GM23338 (cell line): ENCODE data around the gene FLNB. TPM values are rescaled to one million over a fixed set of nuclear protein-coding genes. Genes with fewer than 3 reads are reported as not detected.
A peak's percentile ranks its signal among the peaks of the same experiment; 100 is the strongest.

Experiments
- ATAC-seq: fragments of 200-7000 bp; cut with Tn5 transposase; 3 replicates; pipeline ENCODE4 v1.9.1; 2020
- DNase-seq: peaks from one replicate; pipeline ENCODE4 v3.0.0-alpha.2; 2015; ENCODE audit warnings: low spot score
- H2AFZ ChIP-seq: fragments of 200-600 bp; sonication (generic); 2 replicates; pipeline ENCODE4 v1.8.0; 2016; ENCODE audit warnings: antibody characterized with exemption, mild to moderate bottlenecking, moderate library complexity
- H3F3A ChIP-seq: fragments of 200-600 bp; sonication (generic); replicated peaks from 2 replicates; pipeline ENCODE4 v1.8.0; 2017; ENCODE audit warnings: antibody characterized with exemption, mixed run types, low read depth
- H3K27ac ChIP-seq: fragments of 200-600 bp; sonication (generic); 2 replicates; pipeline ENCODE4 v1.6.1; 2016; ENCODE audit warnings: low read depth
- H3K27me3 ChIP-seq: fragments of 200-600 bp; sonication (generic); 2 replicates; pipeline ENCODE4 v1.8.0; 2016; ENCODE audit warnings: mild to moderate bottlenecking, mixed run types, moderate library complexity; ENCODE audit not compliant: insufficient read depth
- H3K36me3 ChIP-seq: fragments of 200-600 bp; sonication (generic); 2 replicates; pipeline ENCODE4 v1.8.0; 2016; ENCODE audit warnings: mild to moderate bottlenecking; ENCODE audit not compliant: insufficient read depth
- H3K4me1 ChIP-seq: fragments of 200-600 bp; sonication (generic); 2 replicates; pipeline ENCODE4 v1.8.0; 2016; ENCODE audit warnings: mild to moderate bottlenecking, moderate library complexity; ENCODE audit not compliant: insufficient read depth
- H3K4me2 ChIP-seq: fragments of 200-600 bp; sonication (generic); 2 replicates; pipeline ENCODE4 v1.7.1; 2017; ENCODE audit warnings: mixed run types
- H3K4me3 ChIP-seq: fragments of 200-600 bp; sonication (generic); 2 replicates; pipeline ENCODE4 v1.6.1; 2016; ENCODE audit warnings: mixed run types
- H3K79me2 ChIP-seq: fragments of 200-600 bp; sonication (generic); replicated peaks from 2 replicates; pipeline ENCODE4 v1.8.0; 2017; ENCODE audit warnings: mild to moderate bottlenecking; ENCODE audit not compliant: insufficient read depth
- H3K9me2 ChIP-seq: fragments of 200-600 bp; sonication (generic); 2 replicates; pipeline ENCODE4 v1.8.0; 2017; ENCODE audit not compliant: insufficient read depth
- H4K20me1 ChIP-seq: fragments of 200-600 bp; sonication (generic); replicated peaks from 2 replicates; pipeline ENCODE4 v1.8.0; 2017; ENCODE audit warnings: mild to moderate bottlenecking; ENCODE audit not compliant: insufficient read depth
- H3K27ac Mint-ChIP-seq: 2 replicates; pipeline ENCODE4 v1.8.0; 2020; ENCODE audit warnings: inconsistent platforms, mild to moderate bottlenecking, moderate library complexity, mixed read lengths
- H3K27me3 Mint-ChIP-seq: 3 replicates; pipeline ENCODE4 v1.8.0; 2022; ENCODE audit warnings: low read depth, mild to moderate bottlenecking, moderate library complexity, mixed read lengths, inconsistent platforms; ENCODE audit not compliant: insufficient read depth, poor library complexity
- H3K36me3 Mint-ChIP-seq: 3 replicates; pipeline ENCODE4 v1.8.0; 2021; ENCODE audit warnings: low read depth, mild to moderate bottlenecking, inconsistent platforms, moderate library complexity, mixed read lengths
- H3K4me1 Mint-ChIP-seq: 3 replicates; pipeline ENCODE4 v1.8.0; 2020; ENCODE audit warnings: mild to moderate bottlenecking, inconsistent platforms, mixed read lengths
- H3K4me3 Mint-ChIP-seq: 3 replicates; pipeline ENCODE4 v1.8.0; 2021; ENCODE audit warnings: moderate library complexity, mild to moderate bottlenecking, inconsistent platforms, mixed read lengths
- H3K9me3 Mint-ChIP-seq: 3 replicates; pipeline ENCODE4 v1.8.0; 2020; ENCODE audit warnings: moderate library complexity, mild to moderate bottlenecking, inconsistent platforms, mixed read lengths
- CREB1 ChIP-seq: fragments of 250-450 bp; sonication (Bioruptor Pico); IDR thresholded peaks from 2 replicates; pipeline ENCODE4 v1.5.0; 2020; ENCODE audit warnings: low read depth, mild to moderate bottlenecking, moderate library complexity
- EZH2 ChIP-seq: fragments of 200-600 bp; sonication (generic); IDR thresholded peaks from one replicate; pipeline ENCODE4 v1.8.0; 2017; ENCODE audit warnings: antibody characterized with exemption, mild to moderate bottlenecking, low read depth; ENCODE audit not compliant: unreplicated experiment
- EZH2phosphoT487 ChIP-seq: fragments of 200-600 bp; sonication (generic); IDR thresholded peaks from one replicate; pipeline ENCODE4 v1.8.1; 2018; ENCODE audit warnings: antibody characterized with exemption; ENCODE audit not compliant: unreplicated experiment
- JUNB ChIP-seq: IDR thresholded peaks from one replicate; pipeline ENCODE4 v1.6.1; 2016; ENCODE audit warnings: antibody characterized with exemption; ENCODE audit not compliant: unreplicated experiment
- NANOG ChIP-seq: IDR thresholded peaks from 2 replicates; pipeline ENCODE4 v1.6.1; 2016; ENCODE audit warnings: antibody characterized with exemption, borderline replicate concordance
- POLR2AphosphoS5 ChIP-seq: IDR thresholded peaks from 2 replicates; pipeline ENCODE4 v1.6.1; 2016; ENCODE audit warnings: antibody characterized with exemption, low read depth
- STAT1 ChIP-seq: IDR thresholded peaks from one replicate; pipeline ENCODE4 v1.6.1; 2016; ENCODE audit warnings: antibody characterized with exemption; ENCODE audit not compliant: unreplicated experiment
- ZNF114 ChIP-seq: fragments of 250-450 bp; sonication (Bioruptor Pico); IDR thresholded peaks from 2 replicates; pipeline ENCODE4 v1.5.0; 2020; ENCODE audit warnings: mild to moderate bottlenecking, moderate library complexity
- ZNF331 ChIP-seq: fragments of 250-450 bp; sonication (Bioruptor Pico); IDR thresholded peaks from 2 replicates; pipeline ENCODE4 v1.5.0; 2020; ENCODE audit warnings: low read depth, mild to moderate bottlenecking, moderate library complexity
- polyA plus RNA-seq: library from polyadenylated mRNA; unstranded; fragments of >200 nt; fragmentation: Nextera tagmentation; extraction: Ambion mirVana; gene quantifications from 2 replicates; pipeline ENCODE4 v1.2.1, GENCODE V29; 2016
- total RNA-seq: library from RNA; depleted of rRNA; stranded (reverse); fragments of >200 nt; shearing (Covaris generic); gene quantifications from 2 replicates; pipeline ENCODE4 v1.2.3, GENCODE V29; 2014
- TF ChIP-seq, protein P1 (sequence below): IDR thresholded peaks from 2 replicates; pipeline ENCODE4 v1.6.1; 2016; ENCODE audit warnings: antibody characterized with exemption
- TF ChIP-seq, protein P2 (sequence below): IDR thresholded peaks from one replicate; pipeline ENCODE4 v1.6.1; 2018; ENCODE audit warnings: antibody characterized with exemption; ENCODE audit not compliant: unreplicated experiment
- TF ChIP-seq, protein P3 (sequence below), 2 experiments: fragments of 200-600 bp in 1 of 2; sonication (generic) in 1 of 2; conservative IDR thresholded peaks; 2 replicates each; pipeline versions ENCODE4 v1.5.1 to v1.6.1; 2016 to 2017; ENCODE audit warnings: antibody characterized with exemption in 2 of 2, low read depth in 2 of 2, mild to moderate bottlenecking in 2 of 2, moderate library complexity in 1 of 2
- TF ChIP-seq, protein P4 (sequence below): fragments of 250-450 bp; sonication (Bioruptor Pico); IDR thresholded peaks from 2 replicates; pipeline ENCODE4 v1.5.0; 2020; ENCODE audit warnings: mild to moderate bottlenecking, moderate library complexity

FLNB gene
- total and polyA plus RNA-seq, 2 experiments from 2014 or later: 39.7 to 179 TPM

GRCh38 chr3:58015520-58015915, 7.3 kb downstream of the FLNB start:
- TF ChIP-seq STAT1 (no peak), POLR2AphosphoS5 (no peak), CREB1 (no peak), NANOG (no peak), EZH2phosphoT487 (no peak), ZNF114 (no peak), EZH2 (no peak), ZNF331 (CRISPR knock-in tag) (no peak), JUNB (no peak)
- TF ChIP-seq, protein P1, sequence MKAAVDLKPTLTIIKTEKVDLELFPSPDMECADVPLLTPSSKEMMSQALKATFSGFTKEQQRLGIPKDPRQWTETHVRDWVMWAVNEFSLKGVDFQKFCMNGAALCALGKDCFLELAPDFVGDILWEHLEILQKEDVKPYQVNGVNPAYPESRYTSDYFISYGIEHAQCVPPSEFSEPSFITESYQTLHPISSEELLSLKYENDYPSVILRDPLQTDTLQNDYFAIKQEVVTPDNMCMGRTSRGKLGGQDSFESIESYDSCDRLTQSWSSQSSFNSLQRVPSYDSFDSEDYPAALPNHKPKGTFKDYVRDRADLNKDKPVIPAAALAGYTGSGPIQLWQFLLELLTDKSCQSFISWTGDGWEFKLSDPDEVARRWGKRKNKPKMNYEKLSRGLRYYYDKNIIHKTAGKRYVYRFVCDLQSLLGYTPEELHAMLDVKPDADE: no peak
- TF ChIP-seq, protein P2, sequence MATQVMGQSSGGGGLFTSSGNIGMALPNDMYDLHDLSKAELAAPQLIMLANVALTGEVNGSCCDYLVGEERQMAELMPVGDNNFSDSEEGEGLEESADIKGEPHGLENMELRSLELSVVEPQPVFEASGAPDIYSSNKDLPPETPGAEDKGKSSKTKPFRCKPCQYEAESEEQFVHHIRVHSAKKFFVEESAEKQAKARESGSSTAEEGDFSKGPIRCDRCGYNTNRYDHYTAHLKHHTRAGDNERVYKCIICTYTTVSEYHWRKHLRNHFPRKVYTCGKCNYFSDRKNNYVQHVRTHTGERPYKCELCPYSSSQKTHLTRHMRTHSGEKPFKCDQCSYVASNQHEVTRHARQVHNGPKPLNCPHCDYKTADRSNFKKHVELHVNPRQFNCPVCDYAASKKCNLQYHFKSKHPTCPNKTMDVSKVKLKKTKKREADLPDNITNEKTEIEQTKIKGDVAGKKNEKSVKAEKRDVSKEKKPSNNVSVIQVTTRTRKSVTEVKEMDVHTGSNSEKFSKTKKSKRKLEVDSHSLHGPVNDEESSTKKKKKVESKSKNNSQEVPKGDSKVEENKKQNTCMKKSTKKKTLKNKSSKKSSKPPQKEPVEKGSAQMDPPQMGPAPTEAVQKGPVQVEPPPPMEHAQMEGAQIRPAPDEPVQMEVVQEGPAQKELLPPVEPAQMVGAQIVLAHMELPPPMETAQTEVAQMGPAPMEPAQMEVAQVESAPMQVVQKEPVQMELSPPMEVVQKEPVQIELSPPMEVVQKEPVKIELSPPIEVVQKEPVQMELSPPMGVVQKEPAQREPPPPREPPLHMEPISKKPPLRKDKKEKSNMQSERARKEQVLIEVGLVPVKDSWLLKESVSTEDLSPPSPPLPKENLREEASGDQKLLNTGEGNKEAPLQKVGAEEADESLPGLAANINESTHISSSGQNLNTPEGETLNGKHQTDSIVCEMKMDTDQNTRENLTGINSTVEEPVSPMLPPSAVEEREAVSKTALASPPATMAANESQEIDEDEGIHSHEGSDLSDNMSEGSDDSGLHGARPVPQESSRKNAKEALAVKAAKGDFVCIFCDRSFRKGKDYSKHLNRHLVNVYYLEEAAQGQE: no peak
- TF ChIP-seq, protein P3, sequence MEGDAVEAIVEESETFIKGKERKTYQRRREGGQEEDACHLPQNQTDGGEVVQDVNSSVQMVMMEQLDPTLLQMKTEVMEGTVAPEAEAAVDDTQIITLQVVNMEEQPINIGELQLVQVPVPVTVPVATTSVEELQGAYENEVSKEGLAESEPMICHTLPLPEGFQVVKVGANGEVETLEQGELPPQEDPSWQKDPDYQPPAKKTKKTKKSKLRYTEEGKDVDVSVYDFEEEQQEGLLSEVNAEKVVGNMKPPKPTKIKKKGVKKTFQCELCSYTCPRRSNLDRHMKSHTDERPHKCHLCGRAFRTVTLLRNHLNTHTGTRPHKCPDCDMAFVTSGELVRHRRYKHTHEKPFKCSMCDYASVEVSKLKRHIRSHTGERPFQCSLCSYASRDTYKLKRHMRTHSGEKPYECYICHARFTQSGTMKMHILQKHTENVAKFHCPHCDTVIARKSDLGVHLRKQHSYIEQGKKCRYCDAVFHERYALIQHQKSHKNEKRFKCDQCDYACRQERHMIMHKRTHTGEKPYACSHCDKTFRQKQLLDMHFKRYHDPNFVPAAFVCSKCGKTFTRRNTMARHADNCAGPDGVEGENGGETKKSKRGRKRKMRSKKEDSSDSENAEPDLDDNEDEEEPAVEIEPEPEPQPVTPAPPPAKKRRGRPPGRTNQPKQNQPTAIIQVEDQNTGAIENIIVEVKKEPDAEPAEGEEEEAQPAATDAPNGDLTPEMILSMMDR (conservative IDR thresholded peaks at IDR 0.05; ENCODE audit: low read depth in 2 of 2): no peak
- TF ChIP-seq, protein P4, sequence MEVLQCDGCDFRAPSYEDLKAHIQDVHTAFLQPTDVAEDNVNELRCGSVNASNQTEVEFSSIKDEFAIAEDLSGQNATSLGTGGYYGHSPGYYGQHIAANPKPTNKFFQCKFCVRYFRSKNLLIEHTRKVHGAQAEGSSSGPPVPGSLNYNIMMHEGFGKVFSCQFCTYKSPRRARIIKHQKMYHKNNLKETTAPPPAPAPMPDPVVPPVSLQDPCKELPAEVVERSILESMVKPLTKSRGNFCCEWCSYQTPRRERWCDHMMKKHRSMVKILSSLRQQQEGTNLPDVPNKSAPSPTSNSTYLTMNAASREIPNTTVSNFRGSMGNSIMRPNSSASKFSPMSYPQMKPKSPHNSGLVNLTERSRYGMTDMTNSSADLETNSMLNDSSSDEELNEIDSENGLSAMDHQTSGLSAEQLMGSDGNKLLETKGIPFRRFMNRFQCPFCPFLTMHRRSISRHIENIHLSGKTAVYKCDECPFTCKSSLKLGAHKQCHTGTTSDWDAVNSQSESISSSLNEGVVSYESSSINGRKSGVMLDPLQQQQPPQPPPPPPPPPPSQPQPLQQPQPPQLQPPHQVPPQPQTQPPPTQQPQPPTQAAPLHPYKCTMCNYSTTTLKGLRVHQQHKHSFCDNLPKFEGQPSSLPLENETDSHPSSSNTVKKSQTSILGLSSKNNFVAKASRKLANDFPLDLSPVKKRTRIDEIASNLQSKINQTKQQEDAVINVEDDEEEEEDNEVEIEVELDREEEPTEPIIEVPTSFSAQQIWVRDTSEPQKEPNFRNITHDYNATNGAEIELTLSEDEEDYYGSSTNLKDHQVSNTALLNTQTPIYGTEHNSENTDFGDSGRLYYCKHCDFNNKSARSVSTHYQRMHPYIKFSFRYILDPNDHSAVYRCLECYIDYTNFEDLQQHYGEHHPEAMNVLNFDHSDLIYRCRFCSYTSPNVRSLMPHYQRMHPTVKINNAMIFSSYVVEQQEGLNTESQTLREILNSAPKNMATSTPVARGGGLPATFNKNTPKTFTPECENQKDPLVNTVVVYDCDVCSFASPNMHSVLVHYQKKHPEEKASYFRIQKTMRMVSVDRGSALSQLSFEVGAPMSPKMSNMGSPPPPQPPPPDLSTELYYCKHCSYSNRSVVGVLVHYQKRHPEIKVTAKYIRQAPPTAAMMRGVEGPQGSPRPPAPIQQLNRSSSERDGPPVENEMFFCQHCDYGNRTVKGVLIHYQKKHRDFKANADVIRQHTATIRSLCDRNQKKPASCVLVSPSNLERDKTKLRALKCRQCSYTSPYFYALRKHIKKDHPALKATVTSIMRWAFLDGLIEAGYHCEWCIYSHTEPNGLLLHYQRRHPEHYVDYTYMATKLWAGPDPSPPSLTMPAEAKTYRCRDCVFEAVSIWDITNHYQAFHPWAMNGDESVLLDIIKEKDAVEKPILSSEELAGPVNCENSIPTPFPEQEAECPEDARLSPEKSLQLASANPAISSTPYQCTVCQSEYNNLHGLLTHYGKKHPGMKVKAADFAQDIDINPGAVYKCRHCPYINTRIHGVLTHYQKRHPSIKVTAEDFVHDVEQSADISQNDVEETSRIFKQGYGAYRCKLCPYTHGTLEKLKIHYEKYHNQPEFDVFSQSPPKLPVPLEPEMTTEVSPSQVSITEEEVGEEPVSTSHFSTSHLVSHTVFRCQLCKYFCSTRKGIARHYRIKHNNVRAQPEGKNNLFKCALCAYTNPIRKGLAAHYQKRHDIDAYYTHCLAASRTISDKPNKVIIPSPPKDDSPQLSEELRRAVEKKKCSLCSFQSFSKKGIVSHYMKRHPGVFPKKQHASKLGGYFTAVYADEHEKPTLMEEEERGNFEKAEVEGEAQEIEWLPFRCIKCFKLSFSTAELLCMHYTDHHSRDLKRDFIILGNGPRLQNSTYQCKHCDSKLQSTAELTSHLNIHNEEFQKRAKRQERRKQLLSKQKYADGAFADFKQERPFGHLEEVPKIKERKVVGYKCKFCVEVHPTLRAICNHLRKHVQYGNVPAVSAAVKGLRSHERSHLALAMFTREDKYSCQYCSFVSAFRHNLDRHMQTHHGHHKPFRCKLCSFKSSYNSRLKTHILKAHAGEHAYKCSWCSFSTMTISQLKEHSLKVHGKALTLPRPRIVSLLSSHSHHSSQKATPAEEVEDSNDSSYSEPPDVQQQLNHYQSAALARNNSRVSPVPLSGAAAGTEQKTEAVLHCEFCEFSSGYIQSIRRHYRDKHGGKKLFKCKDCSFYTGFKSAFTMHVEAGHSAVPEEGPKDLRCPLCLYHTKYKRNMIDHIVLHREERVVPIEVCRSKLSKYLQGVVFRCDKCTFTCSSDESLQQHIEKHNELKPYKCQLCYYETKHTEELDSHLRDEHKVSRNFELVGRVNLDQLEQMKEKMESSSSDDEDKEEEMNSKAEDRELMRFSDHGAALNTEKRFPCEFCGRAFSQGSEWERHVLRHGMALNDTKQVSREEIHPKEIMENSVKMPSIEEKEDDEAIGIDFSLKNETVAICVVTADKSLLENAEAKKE (CRISPR knock-in tag): no peak
- peak overlapping the region; percentile 32 for H3K4me2 ChIP-seq
- H2AFZ ChIP-seq: no peak overlapping the region
- H3K4me3 ChIP-seq: no peak overlapping the region
- no peaks in the 10 kb centered on the region for H3K9me3 Mint-ChIP-seq
- no peaks in the 10 kb centered on the region for H3K27me3 ChIP-seq
- ATAC-seq (no peak), DNase-seq (no peak)
- H3K4me3 Mint-ChIP-seq: no peak overlapping the region
- H3K79me2 ChIP-seq: peaks cover 100% of the 10 kb centered on the region
- peaks cover 14% of the 10 kb centered on the region for H3K27me3 Mint-ChIP-seq
- no peaks in the 10 kb centered on the region; the same call in 2 of the 3 replicates for H3K36me3 Mint-ChIP-seq
- H3K4me1 ChIP-seq: peaks cover 90% of the 10 kb centered on the region
- H3F3A ChIP-seq: peaks cover 6% of the 10 kb centered on the region
- H3K27ac Mint-ChIP-seq: peak overlapping the region; percentile 70; the same call in 1 of the 2 replicates
- H3K4me1 Mint-ChIP-seq: peaks cover 69% of the 10 kb centered on the region
- peaks cover 50% of the 10 kb centered on the region for H4K20me1 ChIP-seq
- H3K27ac ChIP-seq: peak overlapping the region; percentile 81; the same call in 1 of the 2 replicates
- no peaks in the 10 kb centered on the region for H3K9me2 ChIP-seq
- H3K36me3 ChIP-seq: no peaks in the 10 kb centered on the region
